RCC 7860 (cell line): Measurements from ENCODE around the gene SOCS4.
"Not testable (repeated sequence)": the region's sequence is repeated elsewhere in the genome, so short reads cannot be mapped to it uniquely, and the experiment has no call there.

ENCODE experiments used
- DNase-seq: peaks from one replicate; pipeline ENCODE4 v3.0.0-alpha.2; 2015; ENCODE audit warnings: low spot score
- FAIRE-seq: peaks from 2 replicates; lab custom pipeline; 2012; peaks lifted over from hg19 to GRCh38; lab: Jason Lieb, UNC

Gene SOCS4

GRCh38 chr14:55051423-55052268 is 24.6 kb downstream of the SOCS4 start, which contains the start of gene MAPK1IP1L:
Gene MAPK1IP1L, plus strand, starts transcription at chr14:55051647. Its CDS starts 10,037 bp downstream, at chr14:55061684.
- peak; percentile 75 for DNase-seq
- FAIRE-seq, result no peak

GRCh38 chr14:55052269-55052930 is 25.4 kb downstream of the SOCS4 start:
- FAIRE-seq, result no peak
- no peak for DNase-seq

DNA sequence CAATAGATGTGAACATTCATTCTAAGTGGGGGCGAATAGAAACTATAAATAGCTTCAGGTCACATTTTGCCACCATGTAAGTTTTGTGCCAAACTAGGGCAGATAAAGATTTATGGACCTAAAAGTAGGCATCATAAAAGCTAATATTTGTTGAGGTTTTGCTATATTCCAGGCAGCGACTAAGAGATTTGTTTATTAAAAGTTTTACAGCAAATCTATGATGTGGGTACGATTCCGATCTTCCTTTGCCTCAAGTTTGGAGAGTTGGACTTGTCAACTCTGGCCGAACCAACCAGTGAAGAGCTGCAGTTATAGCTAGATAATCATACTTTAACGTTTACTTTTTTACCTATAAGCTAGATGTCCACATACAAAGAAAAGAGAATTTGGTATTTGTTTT is 26.0 kb downstream of the SOCS4 start:
- no peak for FAIRE-seq
- DNase-seq, result no peak

DNA sequence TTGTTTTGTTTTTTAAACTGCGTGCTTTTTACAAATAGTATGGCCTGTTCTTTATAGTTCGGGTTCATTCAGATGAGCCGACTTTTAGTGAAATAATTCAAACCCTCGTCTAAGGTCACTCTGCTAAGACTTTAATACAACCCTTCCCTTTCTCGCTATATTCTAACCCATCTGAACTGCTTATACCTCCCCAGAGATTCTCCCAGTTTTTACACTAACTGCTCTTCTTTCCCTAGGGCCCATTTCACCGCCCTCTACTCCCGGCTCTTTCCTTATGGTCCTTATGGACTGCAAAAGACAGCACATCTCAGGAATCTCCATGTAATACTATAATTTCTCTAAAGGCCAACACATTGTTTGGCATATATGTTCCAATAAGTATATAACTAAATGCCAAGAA is 26.5 kb downstream of the SOCS4 start:
- no peak for DNase-seq
- no peak for FAIRE-seq

DNA sequence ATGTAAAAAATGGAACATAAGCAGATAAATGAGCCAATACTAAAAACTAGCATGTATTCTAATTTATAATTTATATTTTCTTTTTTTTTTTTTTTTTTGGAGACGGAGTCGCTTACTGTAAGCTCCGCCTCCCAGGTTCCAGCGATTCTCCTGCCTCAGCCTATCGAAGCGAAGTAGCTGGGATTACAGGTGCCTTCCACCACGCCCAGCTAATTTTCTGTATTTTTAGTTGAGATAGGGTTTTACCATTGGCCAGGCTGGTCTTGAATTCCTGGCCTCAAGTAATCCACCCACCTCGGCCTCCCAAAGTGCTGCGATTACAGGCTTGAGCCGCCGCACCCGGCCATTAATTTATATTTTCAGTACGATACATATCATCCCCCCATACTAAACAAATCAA is 27.1 kb downstream of the SOCS4 start:
- DNase-seq, result no peak
- no peak for FAIRE-seq

DNA sequence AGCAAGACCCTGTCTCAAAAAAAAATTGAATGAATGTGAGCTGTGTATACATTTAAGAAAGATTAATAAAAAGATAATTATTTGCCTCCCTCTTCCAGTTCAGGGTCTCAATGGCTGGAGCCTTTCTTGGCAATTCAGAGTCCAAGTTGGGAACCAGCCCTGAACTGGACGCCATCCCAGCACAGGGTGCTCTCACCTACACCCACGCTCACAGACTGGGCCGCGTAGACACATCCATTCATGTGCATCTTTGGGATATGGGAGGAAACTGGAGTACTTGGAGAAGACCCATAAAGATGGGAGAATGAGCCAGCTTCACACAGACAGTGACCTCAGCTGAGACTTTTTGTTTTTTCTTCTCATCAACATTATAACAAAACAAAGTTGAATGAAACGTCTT is 30.9 kb downstream of the SOCS4 start:
- no peak for FAIRE-seq
- DNase-seq, result no peak

GRCh38 chr14:55059333-55059732 is 32.3 kb downstream of the SOCS4 start:
- DNase-seq (no peak), FAIRE-seq (no peak)

DNA sequence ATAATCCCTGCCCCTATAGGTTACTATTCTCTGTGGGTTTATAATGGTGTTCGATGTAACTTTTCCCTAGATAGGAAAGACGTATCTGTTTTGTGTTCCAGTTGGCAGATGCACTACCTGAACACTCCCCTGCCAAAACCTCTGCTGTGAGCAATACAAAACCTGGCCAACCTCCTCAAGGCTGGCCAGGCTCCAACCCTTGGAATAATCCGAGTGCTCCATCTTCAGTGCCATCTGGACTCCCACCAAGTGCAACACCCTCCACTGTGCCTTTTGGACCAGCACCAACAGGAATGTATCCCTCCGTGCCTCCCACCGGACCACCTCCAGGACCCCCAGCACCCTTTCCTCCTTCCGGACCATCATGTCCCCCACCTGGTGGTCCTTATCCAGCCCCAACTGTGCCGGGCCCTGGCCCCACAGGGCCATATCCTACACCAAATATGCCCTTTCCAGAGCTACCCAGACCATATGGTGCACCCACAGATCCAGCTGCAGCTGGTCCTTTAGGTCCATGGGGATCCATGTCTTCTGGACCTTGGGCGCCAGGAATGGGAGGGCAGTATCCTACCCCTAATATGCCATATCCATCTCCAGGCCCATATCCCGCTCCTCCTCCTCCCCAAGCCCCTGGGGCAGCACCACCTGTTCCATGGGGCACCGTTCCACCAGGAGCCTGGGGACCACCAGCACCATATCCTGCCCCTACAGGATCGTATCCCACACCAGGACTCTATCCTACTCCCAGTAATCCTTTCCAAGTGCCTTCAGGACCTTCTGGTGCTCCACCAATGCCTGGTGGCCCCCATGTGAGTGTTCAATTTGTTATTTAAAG is 35.7 kb downstream of the SOCS4 start:
- no peak for FAIRE-seq
- no peak for DNase-seq

GRCh38 chr14:55064896-55065295 is 37.9 kb downstream of the SOCS4 start:
- DNase-seq, FAIRE-seq: not testable (repeated sequence)

- DNase-seq (no peak), FAIRE-seq (no peak)
These were observed 38.4 kb downstream of the SOCS4 start for GRCh38 chr14:55065411-55065810.

DNA sequence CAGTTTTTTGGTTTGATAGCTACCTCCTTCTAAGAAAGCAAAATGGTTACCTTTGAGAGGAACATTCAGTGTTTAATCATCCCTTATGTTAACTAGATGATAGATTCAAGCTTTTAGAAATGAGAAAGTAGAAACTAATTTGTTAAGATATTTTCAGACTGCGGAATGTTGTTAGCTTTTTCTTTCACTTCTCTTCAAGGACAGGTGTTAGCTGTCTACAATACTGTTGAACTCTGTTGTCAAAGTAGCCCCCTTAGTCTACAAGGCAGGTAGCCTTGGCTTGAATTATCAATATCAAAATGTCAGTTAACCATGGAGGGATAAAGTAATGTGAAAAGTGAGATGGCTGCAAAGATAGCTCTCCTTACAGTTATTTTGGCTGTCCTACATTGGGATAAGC is 39.2 kb downstream of the SOCS4 start:
- FAIRE-seq (no peak), DNase-seq (no peak)

- FAIRE-seq (no peak), DNase-seq (peak; percentile 25)
These were observed 44.0 kb downstream of the SOCS4 start for GRCh38 chr14:55070981-55071411.

- DNase-seq (peak; percentile 83), FAIRE-seq (peak; percentile 40)
These were observed 45.0 kb downstream of the SOCS4 start for GRCh38 chr14:55071870-55072640.

DNA sequence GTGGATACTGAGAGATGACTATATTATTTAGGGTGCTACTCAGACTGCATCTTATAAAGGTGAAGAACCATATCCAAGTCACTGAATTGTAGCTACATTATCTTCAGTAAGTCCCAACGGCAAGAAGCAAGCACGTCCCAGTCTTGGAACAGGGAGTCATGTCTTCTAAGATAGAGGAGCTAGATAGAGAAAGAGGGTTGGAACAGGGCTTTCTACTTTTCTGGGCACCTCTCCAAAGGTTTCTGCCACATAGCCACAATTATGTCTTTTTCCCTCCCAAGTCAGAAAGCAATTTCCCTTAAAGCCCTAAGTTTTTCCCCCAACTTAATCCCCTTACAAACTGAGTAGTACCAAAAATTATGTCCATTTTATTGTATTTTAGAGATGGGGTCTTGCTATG is 46.8 kb downstream of the SOCS4 start:
- DNase-seq (no peak), FAIRE-seq (no peak)

DNA sequence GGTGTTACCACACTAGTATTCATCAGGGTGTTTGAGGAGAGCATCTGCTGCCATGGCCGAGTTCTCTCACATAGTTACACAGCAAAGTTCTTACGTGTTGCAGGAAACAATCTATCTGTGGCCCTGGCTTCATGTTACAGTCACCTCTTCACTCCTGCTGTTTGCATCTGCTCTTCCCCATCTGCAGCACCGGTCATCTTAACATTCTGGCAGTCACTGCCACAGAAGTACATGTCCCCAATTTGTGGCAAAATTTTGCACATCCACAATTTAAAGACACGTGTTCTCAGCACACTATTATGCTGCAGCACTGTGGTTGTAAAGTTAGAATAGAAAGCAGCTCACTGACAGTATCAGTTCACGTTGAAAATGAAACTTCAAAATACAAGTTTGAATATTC is 47.6 kb downstream of the SOCS4 start:
- DNase-seq (no peak), FAIRE-seq (no peak)

DNA sequence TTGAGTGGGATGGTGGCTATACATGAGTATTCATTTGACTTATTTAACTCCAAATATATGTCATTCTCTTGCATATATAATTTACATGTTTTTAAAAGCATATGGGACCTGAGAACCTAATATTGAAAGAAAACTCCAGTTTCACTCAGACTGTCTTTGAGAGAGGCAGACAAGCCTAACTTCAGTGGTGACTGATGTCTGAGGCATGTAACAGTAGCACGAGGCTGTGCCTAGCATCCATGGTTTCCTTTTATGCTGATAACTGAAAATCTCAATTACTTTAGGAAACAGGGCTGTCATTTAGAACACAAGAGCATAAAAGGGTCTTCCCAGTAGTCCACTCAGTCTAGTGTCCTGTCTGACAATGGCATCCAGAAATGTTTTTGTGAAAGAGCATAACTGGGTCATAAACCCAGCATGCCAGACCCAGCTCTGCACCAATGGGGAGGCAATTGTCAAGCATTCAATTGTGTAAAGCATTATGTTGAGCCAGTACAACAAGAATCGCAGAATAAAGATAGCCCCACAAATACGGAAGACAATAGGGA is 48.7 kb downstream of the SOCS4 start:
- no peak for DNase-seq

GRCh38 chr14:55077170-55078151 is 50.4 kb downstream of the SOCS4 start:
- DNase-seq, result no peak
- FAIRE-seq, result no peak

More for the DNA sequence above, 48.7 kb downstream of the SOCS4 start:
- FAIRE-seq, result no peak

DNA sequence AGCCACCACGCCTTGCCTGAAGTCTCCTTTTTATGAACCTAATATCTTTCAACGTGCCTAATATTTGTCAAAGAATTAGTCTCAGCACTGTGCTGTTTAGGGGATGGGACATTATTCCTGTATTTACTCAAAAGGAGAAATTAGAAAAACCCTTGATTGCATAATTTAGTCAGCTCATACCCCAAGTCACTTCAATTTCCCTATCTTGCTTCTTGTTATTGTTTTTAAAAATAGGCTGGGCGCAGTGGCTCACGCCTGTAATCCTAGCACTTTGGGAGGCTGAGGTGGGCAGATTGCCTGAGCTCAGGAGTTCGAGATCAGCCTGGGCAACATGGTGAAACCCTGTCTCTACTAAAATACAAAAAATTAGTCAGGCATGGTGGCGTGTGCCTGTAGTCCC is 52.9 kb downstream of the SOCS4 start:
- FAIRE-seq, DNase-seq: not testable (repeated sequence)
